HepG2 (cell line): ENCODE results near the gene SNX24.
"Not testable (repeated sequence)": the region's sequence is repeated elsewhere in the genome, so short reads cannot be mapped to it uniquely, and the experiment has no call there.

Experiments
- ARHGAP35 ChIP-seq: sonication (generic); formaldehyde crosslinking; IDR thresholded peaks from 2 replicates; pipeline ENCODE4 v1.9.0; 2022; ENCODE audit warnings: mild to moderate bottlenecking, inconsistent platforms, moderate library complexity, missing genetic modification reagents, borderline replicate concordance
- CEBPB ChIP-seq: IDR thresholded peaks from 2 replicates; pipeline ENCODE4 v1.6.1; 2011; ENCODE audit warnings: low read depth, low read length, improper control_type of control experiment, borderline replicate concordance
- HDAC1 ChIP-seq: sonication (generic); formaldehyde crosslinking; IDR thresholded peaks from 2 replicates; pipeline ENCODE4 v1.5.1; 2020; ENCODE audit warnings: mild to moderate bottlenecking, missing genetic modification reagents
- KDM3A ChIP-seq: IDR thresholded peaks from 2 replicates; pipeline ENCODE4 v1.6.1; 2018; ENCODE audit warnings: low read depth, missing compliant biosample characterization
- KLF16 ChIP-seq, 2 experiments: sonication (generic) in 1 of 2; formaldehyde crosslinking in 1 of 2; IDR thresholded peaks; 2 replicates each; pipeline versions ENCODE4 v1.6.1 to v1.8.0; 2016 to 2023; ENCODE audit warnings: missing genetic modification reagents in 2 of 2, missing compliant biosample characterization in 1 of 2
- MYC ChIP-seq: sonication (generic); formaldehyde crosslinking; IDR thresholded peaks from 2 replicates; pipeline ENCODE4 v1.9.0; 2021; ENCODE audit warnings: missing genetic modification reagents, borderline replicate concordance
- PHF8 ChIP-seq: sonication (generic); formaldehyde crosslinking; IDR thresholded peaks from 2 replicates; pipeline ENCODE4 v1.5.0; 2020; ENCODE audit warnings: missing genetic modification reagents
- SP1 ChIP-seq, 2 experiments: fragments of 450-650 bp in 1 of 2; sonication (generic) in 1 of 2; formaldehyde crosslinking in 1 of 2; IDR thresholded peaks; 2 replicates each; pipeline versions ENCODE4 v1.4.0 to v1.6.1; 2016 to 2020; ENCODE audit warnings: missing genetic modification reagents in 1 of 2
- TAF1 ChIP-seq: sonication (generic); formaldehyde crosslinking; IDR thresholded peaks from 2 replicates; pipeline ENCODE4 v1.4.0; 2020; ENCODE audit warnings: missing genetic modification reagents
- ZFP37 ChIP-seq: sonication (generic); formaldehyde crosslinking; IDR thresholded peaks from 2 replicates; pipeline ENCODE4 v1.4.0; 2020; ENCODE audit warnings: missing genetic modification reagents, borderline replicate concordance
- TF ChIP-seq, protein P1 (sequence below): sonication (generic); formaldehyde crosslinking; IDR thresholded peaks from 2 replicates; pipeline ENCODE4 v1.4.0; 2020; ENCODE audit warnings: missing genetic modification reagents
- TF ChIP-seq, protein P2 (sequence below): IDR thresholded peaks from 2 replicates; pipeline ENCODE4 v1.6.1; 2016; ENCODE audit warnings: low read depth, missing genetic modification reagents, missing compliant biosample characterization

- not testable (repeated sequence) for TF ChIP-seq SP1 (IDR thresholded peaks at IDR 0.05); SP1 (CRISPR knock-in tag; IDR thresholded peaks at IDR 0.05); TAF1 (CRISPR knock-in tag); PHF8 (CRISPR knock-in tag); KDM3A; HDAC1 (CRISPR knock-in tag); KLF16 (CRISPR knock-in tag; IDR thresholded peaks at IDR 0.05); ZFP37; ARHGAP35; MYC (CRISPR knock-in tag); CEBPB
- TF ChIP-seq, protein P1, sequence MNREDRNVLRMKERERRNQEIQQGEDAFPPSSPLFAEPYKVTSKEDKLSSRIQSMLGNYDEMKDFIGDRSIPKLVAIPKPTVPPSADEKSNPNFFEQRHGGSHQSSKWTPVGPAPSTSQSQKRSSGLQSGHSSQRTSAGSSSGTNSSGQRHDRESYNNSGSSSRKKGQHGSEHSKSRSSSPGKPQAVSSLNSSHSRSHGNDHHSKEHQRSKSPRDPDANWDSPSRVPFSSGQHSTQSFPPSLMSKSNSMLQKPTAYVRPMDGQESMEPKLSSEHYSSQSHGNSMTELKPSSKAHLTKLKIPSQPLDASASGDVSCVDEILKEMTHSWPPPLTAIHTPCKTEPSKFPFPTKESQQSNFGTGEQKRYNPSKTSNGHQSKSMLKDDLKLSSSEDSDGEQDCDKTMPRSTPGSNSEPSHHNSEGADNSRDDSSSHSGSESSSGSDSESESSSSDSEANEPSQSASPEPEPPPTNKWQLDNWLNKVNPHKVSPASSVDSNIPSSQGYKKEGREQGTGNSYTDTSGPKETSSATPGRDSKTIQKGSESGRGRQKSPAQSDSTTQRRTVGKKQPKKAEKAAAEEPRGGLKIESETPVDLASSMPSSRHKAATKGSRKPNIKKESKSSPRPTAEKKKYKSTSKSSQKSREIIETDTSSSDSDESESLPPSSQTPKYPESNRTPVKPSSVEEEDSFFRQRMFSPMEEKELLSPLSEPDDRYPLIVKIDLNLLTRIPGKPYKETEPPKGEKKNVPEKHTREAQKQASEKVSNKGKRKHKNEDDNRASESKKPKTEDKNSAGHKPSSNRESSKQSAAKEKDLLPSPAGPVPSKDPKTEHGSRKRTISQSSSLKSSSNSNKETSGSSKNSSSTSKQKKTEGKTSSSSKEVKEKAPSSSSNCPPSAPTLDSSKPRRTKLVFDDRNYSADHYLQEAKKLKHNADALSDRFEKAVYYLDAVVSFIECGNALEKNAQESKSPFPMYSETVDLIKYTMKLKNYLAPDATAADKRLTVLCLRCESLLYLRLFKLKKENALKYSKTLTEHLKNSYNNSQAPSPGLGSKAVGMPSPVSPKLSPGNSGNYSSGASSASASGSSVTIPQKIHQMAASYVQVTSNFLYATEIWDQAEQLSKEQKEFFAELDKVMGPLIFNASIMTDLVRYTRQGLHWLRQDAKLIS (CRISPR knock-in tag) = not testable (repeated sequence)
- TF ChIP-seq, protein P2, sequence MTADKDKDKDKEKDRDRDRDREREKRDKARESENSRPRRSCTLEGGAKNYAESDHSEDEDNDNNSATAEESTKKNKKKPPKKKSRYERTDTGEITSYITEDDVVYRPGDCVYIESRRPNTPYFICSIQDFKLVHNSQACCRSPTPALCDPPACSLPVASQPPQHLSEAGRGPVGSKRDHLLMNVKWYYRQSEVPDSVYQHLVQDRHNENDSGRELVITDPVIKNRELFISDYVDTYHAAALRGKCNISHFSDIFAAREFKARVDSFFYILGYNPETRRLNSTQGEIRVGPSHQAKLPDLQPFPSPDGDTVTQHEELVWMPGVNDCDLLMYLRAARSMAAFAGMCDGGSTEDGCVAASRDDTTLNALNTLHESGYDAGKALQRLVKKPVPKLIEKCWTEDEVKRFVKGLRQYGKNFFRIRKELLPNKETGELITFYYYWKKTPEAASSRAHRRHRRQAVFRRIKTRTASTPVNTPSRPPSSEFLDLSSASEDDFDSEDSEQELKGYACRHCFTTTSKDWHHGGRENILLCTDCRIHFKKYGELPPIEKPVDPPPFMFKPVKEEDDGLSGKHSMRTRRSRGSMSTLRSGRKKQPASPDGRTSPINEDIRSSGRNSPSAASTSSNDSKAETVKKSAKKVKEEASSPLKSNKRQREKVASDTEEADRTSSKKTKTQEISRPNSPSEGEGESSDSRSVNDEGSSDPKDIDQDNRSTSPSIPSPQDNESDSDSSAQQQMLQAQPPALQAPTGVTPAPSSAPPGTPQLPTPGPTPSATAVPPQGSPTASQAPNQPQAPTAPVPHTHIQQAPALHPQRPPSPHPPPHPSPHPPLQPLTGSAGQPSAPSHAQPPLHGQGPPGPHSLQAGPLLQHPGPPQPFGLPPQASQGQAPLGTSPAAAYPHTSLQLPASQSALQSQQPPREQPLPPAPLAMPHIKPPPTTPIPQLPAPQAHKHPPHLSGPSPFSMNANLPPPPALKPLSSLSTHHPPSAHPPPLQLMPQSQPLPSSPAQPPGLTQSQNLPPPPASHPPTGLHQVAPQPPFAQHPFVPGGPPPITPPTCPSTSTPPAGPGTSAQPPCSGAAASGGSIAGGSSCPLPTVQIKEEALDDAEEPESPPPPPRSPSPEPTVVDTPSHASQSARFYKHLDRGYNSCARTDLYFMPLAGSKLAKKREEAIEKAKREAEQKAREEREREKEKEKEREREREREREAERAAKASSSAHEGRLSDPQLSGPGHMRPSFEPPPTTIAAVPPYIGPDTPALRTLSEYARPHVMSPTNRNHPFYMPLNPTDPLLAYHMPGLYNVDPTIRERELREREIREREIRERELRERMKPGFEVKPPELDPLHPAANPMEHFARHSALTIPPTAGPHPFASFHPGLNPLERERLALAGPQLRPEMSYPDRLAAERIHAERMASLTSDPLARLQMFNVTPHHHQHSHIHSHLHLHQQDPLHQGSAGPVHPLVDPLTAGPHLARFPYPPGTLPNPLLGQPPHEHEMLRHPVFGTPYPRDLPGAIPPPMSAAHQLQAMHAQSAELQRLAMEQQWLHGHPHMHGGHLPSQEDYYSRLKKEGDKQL (CRISPR knock-in tag) = not testable (repeated sequence)
Measured at GRCh38 chr5:122974251-122974650, 128.8 kb downstream of the SNX24 start.
